BLaER1 (cell line): Measurements from ENCODE around the gene GCGR.

ENCODE experiments used
- H3K27ac ChIP-seq: shearing (Covaris generic); formaldehyde crosslinking; 2 replicates; pipeline ENCODE4 v1.8.1; 2022
- H3K27me3 ChIP-seq: shearing (Covaris generic); formaldehyde crosslinking; 2 replicates; pipeline ENCODE4 v1.8.1; 2022
- H3K36me3 ChIP-seq: shearing (Covaris generic); formaldehyde crosslinking; 2 replicates; pipeline ENCODE4 v1.8.1; 2022
- H3K4me1 ChIP-seq: shearing (Covaris generic); formaldehyde crosslinking; 2 replicates; pipeline ENCODE4 v1.8.1; 2022
- H3K4me2 ChIP-seq: shearing (Covaris generic); formaldehyde crosslinking; 2 replicates; pipeline ENCODE4 v1.8.1; 2022
- H3K4me3 ChIP-seq: shearing (Covaris generic); formaldehyde crosslinking; 2 replicates; pipeline ENCODE4 v1.8.1; 2022
- H3K9ac ChIP-seq: shearing (Covaris generic); formaldehyde crosslinking; 2 replicates; pipeline ENCODE4 v1.8.1; 2022
- H3K9me3 ChIP-seq: shearing (Covaris generic); formaldehyde crosslinking; 2 replicates; pipeline ENCODE4 v1.8.1; 2022
- H4K20me1 ChIP-seq: shearing (Covaris generic); formaldehyde crosslinking; 2 replicates; pipeline ENCODE4 v1.8.1; 2022
- Cebpa-rat ChIP-seq: shearing (Covaris generic); IDR thresholded peaks from 2 replicates; pipeline ENCODE4 v1.8.1; 2022

Gene GCGR

DNA sequence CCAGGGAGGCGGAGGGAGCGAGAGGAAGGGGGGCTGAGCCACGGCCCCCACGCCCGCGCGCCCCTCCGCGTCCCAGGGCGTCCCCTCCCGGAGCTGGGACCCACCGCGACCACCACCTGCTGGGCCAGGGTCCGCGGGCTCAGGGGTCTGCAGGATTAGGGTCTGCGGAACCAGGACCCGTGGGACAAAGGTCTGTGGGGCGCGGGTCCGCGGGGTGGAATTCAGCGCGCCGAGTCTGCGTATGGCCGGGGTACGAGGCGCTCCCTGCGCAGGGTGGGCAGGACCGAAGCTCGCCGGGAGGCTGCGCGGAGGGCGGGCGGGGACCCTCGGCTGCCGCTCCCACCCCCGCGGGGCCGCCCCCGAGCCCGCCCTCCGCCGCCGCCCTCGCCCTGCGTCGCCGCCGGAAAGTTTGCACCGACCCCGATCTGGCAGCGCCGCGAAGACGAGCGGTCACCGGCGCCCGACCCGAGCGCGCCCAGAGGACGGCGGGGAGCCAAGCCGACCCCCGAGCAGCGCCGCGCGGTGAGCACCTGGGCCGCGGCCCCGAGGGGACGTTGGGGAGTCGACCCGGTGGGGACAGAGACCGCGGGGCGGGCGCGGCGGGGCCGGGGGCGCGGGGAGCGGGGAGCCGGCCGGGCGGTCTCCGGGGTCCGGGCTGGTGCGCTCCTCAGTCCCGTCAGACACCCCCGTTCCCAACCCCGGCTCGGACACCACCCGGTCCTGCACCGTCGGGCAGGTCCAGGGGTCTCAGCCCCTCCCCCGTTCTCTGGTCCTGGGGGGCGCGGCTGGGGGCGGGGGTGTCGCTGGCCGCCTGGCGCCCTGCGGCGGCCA is at the start of gene GCGR:
Gene GCGR (plus strand): TSS at position 423 of the 831 bp plus-strand sequence. CDS start 4,869 bp downstream, outside the sequence.
- Histone ChIP-seq H3K9me3 (peaks cover 21% of the 10 kb centered on the region; the same call in 1 of the 2 replicates), H3K27me3 (peaks cover 89% of the 10 kb centered on the region), H3K4me3 (no peak within 1 kb of the TSS), H3K4me1 (peaks cover 32% of the 10 kb centered on the region), H3K4me2 (no peak within 1 kb of the TSS; the same call in 1 of the 2 replicates), H3K9ac (no peak within 1 kb of the TSS), H4K20me1 (no peaks in the 10 kb centered on the region), H3K36me3 (no peaks in the 10 kb centered on the region), H3K27ac (no peak within 1 kb of the TSS)
- no peak for TF ChIP-seq Cebpa-rat

DNA sequence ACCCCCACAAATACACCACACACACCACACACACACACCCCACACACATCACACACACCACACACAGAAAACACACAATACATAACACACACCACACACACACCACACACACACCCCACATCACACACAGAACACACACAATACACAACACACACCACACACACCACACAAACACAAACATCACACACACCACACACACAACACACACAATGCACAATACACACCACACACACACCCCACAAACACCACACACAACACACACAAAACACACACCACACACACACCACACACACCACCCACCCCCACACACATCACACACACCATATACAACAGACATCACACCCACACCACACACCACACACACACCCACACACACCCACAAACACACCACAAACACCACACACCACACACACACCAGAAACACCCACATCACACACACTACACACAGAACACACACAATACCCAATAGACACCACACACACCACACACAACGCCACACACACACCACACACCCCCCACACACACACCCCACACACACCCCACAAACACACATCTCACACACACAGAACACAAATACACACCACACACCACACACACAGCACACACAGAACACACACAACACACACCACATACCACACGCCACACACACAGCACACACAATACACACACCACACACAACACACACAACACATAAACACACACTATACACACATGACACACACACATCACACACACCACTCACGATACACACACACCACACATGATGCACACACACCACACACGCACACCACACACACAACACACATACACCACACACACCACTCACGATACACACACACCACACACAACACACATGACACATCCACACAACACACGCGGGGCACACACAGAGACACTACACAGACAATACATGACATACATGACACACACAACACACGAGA is 11.0 kb upstream of the GCGR start:
- Histone ChIP-seq H3K9ac (no peak overlapping the region), H3K4me2 (no peak overlapping the region), H3K27me3 (no peaks in the 10 kb centered on the region), H3K4me3 (no peak overlapping the region), H3K36me3 (no peaks in the 10 kb centered on the region), H3K4me1 (no peaks in the 10 kb centered on the region), H3K27ac (no peak overlapping the region), H3K9me3 (no peaks in the 10 kb centered on the region; the same call in 1 of the 2 replicates), H4K20me1 (no peaks in the 10 kb centered on the region)
- no peak for TF ChIP-seq Cebpa-rat

DNA sequence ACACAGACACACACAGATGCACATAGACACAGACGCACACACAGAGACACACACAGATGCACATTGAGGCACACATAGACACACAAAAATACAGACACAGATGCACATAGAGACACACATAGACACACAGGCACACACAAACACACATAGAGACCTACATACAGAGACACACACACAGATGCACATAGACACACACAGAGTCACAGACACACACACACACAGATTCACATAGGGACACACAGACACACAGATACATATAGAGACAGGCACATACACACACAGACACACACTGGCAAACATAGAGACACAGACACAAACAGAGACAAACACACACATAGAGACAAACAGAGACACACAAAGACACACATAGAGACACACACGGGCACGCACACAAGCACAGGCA is 9.9 kb upstream of the GCGR start:
- H3K4me3 ChIP-seq, result no peak overlapping the region
- no peak overlapping the region for H3K27ac ChIP-seq
- no peaks in the 10 kb centered on the region for H3K36me3 ChIP-seq
- no peak overlapping the region for H3K4me2 ChIP-seq
- no peak for TF ChIP-seq Cebpa-rat
- no peaks in the 10 kb centered on the region; the same call in 1 of the 2 replicates for H3K9me3 ChIP-seq
- no peaks in the 10 kb centered on the region for H3K4me1 ChIP-seq
- no peaks in the 10 kb centered on the region for H4K20me1 ChIP-seq
- H3K9ac ChIP-seq, result no peak overlapping the region
- no peaks in the 10 kb centered on the region for H3K27me3 ChIP-seq

DNA sequence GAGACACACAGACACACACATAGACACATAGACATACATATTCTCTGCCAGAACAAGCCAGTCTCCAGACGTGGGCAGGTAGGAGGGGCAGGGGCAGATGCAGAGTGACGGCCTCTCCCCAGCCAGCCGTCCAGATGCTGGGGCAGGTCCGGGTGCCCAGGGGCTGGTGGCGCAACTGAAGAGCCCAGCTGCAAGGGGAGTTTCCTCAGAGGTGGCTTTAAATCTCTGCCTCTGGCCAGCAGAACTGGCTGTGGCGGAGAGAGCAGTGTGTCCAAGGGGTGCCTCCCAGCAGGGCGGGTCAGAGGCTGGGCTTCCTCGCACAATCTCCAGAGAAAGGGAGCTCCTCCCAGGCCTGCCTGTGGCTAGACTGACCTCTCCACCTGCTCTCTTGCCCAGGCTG is 9.4 kb upstream of the GCGR start:
- Histone ChIP-seq H3K27ac (no peak overlapping the region), H3K9me3 (peaks cover 4% of the 10 kb centered on the region; the same call in 1 of the 2 replicates), H3K9ac (no peak overlapping the region), H3K27me3 (peaks cover under 1% of the 10 kb centered on the region; the same call in 1 of the 2 replicates), H3K4me3 (no peak overlapping the region), H4K20me1 (no peaks in the 10 kb centered on the region), H3K36me3 (no peaks in the 10 kb centered on the region), H3K4me1 (no peaks in the 10 kb centered on the region), H3K4me2 (no peak overlapping the region)
- TF ChIP-seq Cebpa-rat, result no peak

DNA sequence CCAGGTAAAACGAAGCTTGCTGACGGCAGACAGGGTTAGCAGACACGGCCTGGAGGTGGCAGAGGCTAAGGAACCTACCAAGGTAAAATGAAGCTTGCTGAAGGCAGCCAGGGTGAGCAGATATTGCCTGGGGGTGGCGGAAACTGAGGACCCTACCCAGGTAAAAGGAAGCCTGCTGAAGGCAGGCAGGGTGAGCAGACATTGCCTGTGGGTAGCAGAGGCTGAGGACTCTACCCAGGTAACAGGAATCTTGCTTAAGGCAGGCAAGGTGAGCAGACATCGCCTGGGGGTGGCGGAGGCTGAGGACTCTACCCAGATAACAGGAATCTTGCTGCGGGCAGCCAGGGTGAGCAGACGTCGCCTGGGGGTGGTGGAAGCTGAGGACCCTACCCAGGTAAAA is 2.6 kb upstream of the GCGR start:
- no peak for TF ChIP-seq Cebpa-rat
- no peak overlapping the region for H3K27ac ChIP-seq
- H3K4me1 ChIP-seq, result peaks cover 9% of the 10 kb centered on the region
- no peaks in the 10 kb centered on the region for H3K36me3 ChIP-seq
- H3K4me2 ChIP-seq, result no peak overlapping the region
- H3K4me3 ChIP-seq, result no peak overlapping the region
- H3K9me3 ChIP-seq, result peaks cover 21% of the 10 kb centered on the region; the same call in 1 of the 2 replicates
- no peaks in the 10 kb centered on the region for H4K20me1 ChIP-seq
- H3K9ac ChIP-seq, result no peak overlapping the region
- H3K27me3 ChIP-seq, result peaks cover 69% of the 10 kb centered on the region

DNA sequence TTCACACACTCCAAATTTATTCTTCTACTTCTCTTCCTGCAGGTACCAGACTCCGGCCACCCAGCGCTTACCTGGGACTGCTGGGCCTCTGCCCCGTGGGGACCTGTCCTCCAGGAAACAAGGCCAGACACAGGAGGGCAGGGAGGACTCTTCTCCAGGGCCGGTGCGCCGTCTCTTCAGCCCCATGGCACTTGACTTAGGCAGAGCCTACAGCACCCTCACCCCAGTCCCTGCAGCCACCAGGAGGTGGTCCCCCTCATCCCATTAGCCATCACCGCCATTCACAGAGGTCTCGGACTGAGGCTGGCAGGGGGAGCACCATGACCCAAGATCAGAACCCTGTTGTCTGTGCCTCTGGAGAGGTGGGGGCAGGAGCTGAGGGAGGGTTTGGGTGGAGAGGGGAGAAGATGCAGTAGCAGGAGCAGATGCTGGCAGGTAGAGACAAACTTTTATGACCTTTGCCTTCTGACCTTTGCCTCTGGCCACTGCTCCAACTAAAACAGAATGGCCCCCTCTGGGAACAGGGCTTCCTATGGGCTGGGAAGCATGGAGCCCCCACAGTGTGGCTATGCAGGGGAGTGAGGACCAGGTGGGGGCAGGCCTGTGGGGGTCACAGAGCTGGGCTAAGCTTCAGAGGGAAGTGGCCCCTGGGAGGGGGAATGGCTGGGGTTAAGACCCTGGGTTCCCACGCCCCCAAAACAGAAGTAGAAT is 1.7 kb upstream of the GCGR start:
- Histone ChIP-seq H4K20me1 (no peaks in the 10 kb centered on the region), H3K36me3 (no peaks in the 10 kb centered on the region), H3K4me1 (peaks cover 15% of the 10 kb centered on the region), H3K4me3 (no peak overlapping the region), H3K9me3 (peaks cover 21% of the 10 kb centered on the region; the same call in 1 of the 2 replicates), H3K27me3 (peaks cover 77% of the 10 kb centered on the region), H3K9ac (no peak overlapping the region), H3K27ac (no peak overlapping the region), H3K4me2 (no peak overlapping the region)
- TF ChIP-seq Cebpa-rat, result no peak

DNA sequence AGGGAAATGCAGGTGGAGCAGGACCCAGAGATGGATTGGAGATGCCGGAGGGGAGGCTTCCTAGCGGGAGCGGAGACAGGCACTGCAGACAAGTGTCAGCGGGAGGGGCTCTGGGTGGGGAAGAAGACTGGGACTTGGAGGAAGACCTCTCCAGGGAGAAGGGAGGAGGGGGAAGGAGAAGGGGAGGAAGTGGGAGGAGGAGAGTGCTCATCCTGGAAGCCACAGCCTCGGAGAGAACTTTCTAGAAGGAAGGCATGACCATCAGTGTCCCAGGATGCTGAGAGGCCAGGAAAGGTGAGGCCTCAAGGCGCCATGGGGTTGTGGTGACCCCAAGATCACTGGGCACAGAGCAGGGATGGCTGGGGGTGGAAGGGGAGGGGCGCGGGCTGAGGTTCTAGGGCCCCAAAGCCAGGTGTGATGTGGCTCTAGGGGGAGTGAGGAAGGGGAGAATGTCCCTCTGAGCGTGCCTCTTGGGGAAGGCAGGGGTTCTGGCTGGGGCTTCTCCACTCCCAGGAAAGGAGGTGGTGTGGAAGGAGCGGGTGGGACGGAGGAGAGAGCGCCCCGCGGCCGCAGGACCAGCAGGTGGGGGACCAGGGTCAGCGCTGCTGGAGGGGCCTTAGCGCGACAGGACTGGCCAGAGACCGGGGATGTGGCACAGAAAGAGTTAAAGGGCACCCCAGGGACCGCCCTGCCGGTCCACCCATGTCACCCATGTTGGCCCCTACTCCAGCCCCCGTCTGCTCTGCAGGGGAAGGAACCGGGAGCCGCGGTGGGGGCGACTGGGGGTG is 900 bp upstream of the GCGR start:
- no peak overlapping the region; the same call in 1 of the 2 replicates for H3K4me2 ChIP-seq
- H3K4me1 ChIP-seq, result peaks cover 23% of the 10 kb centered on the region
- H3K27me3 ChIP-seq, result peaks cover 85% of the 10 kb centered on the region

DNA sequence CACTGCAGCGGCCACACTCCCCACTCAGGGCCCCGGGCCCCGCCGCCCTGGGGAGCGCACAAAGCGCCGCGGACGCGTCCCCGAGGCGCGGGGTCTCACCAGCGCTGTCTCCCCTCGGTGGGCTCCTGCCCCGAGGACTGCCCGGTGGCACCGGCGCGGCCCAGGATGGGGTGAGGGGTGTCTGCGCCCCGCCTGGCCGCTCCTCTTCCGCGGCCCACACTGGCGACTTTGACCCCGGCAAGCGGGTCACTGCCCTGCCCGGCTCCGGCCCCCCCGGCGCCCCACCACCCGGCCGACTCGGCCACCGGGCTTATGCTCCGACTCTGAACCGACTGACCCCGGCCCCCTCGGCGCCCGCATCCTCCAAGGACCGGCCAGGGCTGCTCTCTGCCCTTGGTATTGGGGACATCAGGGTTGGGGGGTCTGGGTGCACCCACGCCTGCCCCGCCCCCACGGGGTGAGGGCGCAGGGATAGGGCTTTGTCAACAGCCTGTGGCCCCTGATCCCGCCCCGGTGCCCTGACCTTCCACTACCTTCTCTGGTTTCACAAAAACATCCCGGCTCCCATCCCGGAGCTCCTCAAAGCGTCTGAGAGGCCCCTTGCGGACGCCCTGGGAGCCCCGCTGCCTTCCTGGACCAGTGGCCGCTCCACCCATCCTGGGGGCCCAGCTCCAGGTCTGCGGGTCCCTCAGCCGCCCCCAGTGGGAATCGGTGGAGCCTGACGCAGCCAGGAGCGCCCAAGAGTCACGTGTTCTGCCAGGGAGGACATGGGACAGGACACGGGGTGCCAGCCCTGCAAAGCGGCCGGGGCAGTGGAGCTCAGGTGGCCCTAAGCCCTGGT is 829 bp downstream of the GCGR start:
- no peak for TF ChIP-seq Cebpa-rat
- peaks cover 14% of the 10 kb centered on the region; the same call in 1 of the 2 replicates for H3K9me3 ChIP-seq
- H3K27ac ChIP-seq, result no peak overlapping the region
- H3K4me3 ChIP-seq, result no peak overlapping the region
- peaks cover 88% of the 10 kb centered on the region for H3K27me3 ChIP-seq
- H3K9ac ChIP-seq, result no peak overlapping the region
- peaks cover 41% of the 10 kb centered on the region for H3K4me1 ChIP-seq
- H3K4me2 ChIP-seq, result no peak overlapping the region
- no peaks in the 10 kb centered on the region for H3K36me3 ChIP-seq
- H4K20me1 ChIP-seq, result no peaks in the 10 kb centered on the region

More for the DNA sequence above, 900 bp upstream of the GCGR start:
- H3K4me3 ChIP-seq, result no peak overlapping the region
- no peak overlapping the region for H3K27ac ChIP-seq
- peaks cover 21% of the 10 kb centered on the region; the same call in 1 of the 2 replicates for H3K9me3 ChIP-seq
- no peak for TF ChIP-seq Cebpa-rat
- no peaks in the 10 kb centered on the region for H4K20me1 ChIP-seq
- H3K36me3 ChIP-seq, result no peaks in the 10 kb centered on the region
- H3K9ac ChIP-seq, result no peak overlapping the region
